NCI-H1048 (cell line): ENCODE results near the gene HOXA10.

Experiments used
- DNase-seq: peaks from one replicate; lab custom pipeline; 2025; lab: John Stamatoyannopoulos, UW

The HOXA10 gene

DNA sequence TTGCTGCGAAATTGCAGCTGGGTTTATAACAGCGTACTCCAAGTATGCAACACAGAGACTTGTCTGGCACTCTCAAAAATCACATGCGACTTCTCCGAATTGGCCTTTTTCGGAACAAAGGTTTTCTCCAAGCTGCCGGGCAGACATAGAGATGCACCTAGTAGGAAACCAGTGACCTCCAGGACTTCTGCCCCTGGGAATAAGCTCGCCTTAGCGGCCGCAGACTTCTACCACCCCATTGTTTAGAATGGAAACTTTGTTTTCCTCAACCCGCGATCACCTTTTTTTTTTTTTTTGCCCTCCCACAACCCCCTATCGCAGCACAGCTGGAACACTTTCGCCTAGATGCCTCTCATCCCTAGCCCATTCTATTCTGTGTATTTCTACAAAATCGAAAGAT is 4.9 kb upstream of the HOXA10 start:
- no peak for DNase-seq

DNA sequence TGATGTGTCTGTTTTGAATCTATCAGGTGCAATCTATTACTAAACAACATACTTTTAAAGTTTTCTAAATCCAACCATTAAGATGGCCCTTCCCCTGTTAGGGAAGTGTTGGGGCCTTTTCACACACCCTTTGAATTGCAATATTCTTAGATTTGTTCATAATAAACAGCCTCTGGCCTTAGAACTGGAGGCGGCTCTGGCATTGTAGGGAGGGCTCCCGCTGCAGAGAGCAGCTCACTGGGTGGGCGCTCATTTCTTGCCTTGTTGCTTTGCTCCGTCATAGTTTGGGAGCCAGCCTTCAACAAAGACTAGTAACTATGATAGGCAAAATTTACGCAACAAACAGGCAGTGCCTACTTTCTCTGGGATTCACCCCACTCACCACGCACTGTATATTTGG is 4.2 kb upstream of the HOXA10 start:
- DNase-seq: no peak

DNA sequence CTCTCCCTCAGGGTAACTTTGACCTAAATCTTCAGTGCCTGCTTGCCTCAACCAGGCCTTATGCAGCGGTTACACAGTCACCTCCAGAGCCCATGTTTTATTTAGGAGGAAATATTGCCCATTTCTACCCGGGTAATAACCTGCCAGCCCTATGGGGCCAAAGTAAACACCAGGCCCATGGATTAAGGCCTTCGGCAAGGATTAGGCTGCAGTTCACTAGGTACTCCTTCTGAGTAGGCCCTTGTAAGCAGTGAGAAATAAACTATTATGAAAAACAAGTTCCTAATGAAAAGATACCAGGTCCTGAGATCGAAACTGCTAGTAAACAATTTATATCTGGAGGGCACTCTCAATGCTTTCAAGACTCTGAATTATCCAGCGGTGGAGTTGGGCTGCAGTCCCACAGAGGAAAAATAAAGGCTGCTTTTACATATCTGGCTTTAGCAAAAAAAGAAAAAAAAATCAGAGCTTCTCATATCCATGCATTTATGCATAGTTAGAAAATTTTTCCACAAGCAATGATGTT is 3.7 kb upstream of the HOXA10 start:
- DNase-seq: no peak

DNA sequence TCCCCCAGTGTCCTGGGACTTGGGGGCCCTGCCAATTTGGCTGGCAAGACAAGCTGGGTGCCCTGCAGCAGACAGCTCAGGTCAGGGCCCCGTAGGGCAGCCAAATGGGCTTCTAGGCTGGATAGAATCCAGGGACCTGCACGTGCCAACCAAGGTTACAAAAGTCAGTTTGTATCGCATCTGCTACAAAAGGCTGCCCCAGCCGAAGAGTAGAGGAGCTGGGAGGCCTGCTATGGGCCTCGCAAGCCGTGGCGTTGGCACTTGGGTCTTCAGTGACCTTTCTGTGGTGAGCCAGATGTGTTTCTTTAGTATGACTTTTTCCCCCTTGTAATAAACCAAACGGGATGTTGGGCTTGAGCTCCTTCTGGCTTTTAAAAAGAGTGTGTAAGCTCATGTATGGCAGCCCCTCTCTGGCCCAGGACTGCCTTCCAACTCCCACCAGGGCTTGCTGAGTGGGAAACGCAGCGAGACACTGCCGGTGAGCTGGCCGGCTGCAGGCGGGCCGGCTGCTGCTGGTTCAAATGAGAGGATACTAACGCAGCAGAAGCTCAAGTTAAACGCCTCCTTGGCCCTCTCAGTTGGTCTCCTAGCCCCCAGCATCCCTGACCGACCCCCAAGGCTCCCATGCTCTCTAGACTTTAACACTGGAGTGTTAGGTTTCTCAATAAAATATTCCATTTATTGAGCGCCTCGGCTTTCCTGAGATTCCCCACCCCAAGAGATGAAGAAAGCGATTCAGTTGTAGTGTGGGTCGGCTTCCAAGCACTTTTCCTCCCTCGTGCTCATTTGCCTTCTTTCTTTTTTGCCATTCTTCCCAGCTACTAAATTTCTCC is 3.1 kb upstream of the HOXA10 start:
- no peak for DNase-seq

DNA sequence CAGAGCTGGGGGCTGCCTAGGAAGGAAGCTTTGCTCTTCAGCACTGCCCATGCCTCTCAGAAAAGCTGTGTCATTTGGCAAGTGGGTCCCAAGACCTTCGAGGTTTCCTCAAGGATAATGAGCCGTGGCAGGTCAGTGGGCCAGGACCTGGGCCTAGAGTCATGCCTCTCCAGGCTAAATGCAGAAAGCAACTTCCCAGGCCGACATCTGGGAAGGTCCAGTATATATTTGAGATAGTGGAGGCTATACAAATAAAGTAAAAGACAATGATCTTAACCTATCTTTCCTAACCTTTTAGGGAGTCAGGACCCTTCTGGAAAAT is 2.4 kb upstream of the HOXA10 start:
- DNase-seq: no peak

DNA sequence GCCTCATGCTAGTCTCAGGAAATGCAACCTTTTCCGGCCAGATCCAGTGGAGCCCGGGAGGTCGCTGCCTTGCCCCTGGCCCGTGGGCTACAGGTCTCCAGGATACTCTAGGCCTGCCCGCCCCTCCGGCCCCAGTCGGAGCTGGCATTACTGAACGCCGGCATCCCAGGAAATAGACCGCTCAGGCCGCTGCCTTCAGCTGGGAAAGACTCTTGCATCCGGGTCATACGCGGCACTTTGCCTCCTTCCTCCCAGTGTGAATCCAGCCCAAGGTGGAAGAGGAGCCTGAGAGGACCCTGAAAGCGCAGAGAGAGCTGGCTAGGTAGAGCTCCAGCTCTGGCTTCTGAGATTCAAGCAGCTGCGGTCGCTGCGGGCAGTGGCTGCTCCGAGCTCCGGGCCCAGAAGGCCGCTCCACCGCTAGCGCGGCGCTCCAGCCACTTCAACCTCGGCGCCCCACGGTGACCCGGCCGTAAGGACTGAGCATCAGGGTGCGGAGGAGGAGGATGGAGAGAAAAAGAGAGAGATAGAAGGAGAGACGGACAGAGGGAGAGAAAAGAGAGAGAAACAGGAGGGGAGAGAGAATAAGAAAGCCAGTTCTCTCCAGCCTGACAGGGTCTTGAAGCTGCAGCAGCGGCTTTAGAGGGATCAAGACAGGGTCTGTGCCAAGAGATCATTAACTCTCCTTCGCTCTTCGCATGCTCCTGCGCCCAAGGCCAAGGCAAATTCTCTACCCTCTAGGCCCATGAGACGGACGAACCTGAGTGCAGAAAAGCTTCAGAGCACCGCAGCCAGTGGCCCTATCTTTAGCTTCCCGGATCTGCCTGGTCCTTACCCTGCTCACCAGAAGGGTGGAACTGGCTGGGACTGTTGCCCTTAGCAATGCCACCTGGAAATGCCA is 1.8 kb upstream of the HOXA10 start:
- DNase-seq: no peak

DNA sequence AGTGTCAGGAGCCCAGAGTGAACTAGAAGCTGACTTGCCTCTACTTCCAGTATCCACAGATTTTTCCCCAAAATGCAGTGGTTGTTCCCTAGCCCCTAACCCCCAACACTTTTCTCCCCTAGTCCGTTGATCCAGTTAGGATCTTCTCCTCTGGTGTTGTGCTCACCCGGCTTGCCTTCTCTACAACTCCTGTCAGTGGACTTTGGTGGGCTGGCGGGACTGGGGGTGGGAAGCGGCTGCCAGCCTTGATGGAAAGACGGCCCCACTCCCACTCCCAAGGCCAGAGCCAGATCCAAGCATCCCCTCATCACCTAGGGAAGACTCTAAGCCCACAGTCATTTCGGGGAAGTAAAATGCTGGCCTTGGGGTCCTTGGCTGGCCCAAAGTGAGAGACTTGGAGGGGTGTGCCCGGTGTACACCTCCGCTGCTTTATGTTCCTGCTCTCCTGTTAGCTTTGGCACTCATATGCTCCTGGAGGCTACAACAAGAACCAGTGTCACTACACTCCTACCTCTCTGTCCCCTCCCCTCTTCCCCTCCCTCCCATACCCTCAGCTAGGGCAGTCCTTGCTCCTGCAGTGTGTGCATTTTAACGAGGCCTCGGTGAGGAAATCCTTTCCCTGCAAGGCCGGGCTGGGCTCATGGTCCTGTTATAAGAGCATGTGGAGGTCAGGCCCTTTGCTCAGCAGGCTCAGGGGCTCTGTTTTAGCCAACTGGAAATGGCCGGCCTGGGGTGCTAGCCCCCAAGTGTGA is 930 bp upstream of the HOXA10 start:
- DNase-seq: no peak

DNA sequence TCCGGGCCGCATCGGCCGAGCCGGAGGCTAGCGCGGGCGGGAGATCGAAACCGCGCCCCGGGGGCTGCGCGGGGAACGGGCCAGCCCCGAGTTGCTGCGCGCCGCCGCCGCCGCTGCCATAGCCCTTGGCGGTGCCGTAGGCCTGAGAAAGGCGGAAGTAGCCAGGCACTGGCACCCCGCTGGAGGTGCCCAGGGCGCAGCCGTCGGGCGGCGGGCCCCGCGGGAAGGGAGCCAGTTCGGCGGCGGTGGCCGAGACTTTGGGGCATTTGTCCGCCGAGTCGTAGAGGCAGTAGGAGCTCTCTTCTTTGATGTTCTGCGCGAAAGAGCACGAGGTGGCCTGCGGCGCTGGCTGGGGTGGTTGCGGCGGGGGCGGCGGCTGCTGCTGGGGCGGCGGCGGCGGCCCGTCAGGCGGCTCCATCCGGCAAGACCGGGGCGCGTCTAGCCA is 587 bp downstream of the HOXA10 start:
- no peak for DNase-seq

DNA sequence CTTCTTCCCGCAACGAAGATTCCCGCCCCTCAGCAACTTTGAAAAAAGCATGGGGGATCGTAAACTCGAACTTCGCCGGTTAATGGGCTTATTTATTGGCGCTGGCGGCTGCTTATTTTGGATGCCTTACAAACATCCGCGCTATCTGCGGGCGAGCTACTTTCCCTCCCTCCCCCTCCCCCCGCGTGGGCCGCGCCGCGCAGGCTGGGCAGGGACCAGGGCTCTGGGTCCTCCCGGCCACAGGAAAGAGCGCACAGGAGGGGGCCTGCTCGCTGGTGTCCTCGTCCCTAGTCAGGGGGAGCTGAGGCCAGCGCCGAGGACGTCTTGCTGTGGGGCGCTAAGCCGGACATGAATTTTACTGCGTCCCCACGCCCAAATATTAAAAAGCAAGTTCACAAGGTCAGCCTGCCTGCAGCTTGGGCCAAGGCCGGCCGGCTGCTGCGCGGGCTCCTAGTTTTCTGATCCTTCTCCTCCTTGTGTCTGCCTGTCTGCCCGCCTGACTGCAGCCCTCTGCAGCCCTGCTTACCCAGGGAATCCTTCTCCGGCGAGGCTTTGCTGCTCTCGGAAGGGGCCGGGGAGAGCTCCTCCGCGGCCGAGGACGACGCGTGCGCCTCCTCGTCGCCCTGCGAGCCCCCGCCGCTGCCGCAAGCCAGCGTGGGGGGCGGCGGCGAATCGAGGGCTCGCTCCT is 1.2 kb downstream of the HOXA10 start:
- DNase-seq: no peak

DNA sequence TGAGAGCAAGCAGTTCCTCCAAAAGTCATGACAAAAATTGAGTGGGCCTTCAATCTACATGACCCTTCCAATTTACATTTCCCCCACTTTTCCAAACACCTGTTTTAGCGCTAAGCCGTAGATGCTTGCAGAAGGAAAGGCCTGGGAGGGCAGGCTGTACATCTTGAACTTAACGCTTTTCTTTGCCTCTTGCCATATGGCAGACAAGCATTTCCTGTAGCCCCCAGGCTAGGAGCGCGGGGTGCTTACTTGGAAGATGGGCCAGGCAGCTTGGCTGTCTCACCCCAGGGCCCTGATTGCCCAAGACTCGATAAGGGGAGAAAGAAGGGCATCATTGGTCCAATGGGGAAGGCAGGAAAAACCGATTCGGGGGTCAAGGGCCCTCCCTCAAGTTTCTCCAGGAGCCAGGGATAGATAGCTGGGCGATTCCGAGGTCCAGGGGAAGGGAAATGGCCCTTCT is 1.8 kb downstream of the HOXA10 start:
- no peak for DNase-seq

DNA sequence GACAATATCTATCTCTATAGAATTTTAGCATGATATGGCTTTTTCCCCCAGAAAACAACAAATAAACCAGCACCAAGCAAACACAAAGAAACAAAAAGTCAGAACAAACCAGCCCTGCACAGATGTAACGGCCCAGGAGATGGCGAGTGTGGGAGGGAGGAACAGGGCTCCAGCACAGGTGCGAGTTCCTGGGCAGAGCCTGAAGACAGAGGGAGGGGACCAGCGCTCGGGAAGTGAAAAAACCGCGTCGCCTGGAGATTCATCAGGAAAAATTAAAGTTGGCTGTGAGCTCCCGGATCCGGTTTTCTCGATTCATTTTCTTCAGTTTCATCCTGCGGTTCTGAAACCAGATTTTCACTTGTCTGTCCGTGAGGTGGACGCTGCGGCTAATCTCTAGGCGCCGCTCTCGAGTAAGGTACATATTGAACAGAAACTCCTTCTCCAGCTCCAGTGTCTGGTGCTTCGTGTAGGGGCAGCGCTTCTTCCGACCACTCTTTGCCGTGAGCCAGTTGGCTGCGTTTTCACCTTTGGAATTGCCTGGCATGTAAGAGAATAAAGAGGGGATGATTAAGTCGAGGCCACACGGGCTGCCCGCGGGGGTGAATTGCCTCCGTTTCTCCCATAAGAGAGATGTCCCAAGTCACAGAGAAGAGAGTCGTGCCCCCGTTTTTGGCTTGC is 2.3 kb downstream of the HOXA10 start:
- no peak for DNase-seq

DNA sequence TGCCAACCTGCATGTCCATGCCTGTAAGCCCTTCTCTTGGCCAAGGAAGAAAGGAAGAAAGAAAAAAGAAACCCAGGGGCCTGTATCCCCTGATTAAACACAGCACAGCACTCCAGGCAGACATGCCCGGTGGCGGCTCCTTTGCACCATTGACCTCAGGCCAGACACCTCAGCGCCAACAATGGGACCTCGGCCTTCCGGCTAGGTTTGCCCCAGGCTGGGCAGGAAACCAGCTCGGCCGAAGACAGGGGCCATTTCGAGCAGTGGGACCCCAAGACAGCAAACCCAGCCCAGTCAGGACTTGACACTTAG is 2.8 kb downstream of the HOXA10 start:
- DNase-seq: no peak

DNA sequence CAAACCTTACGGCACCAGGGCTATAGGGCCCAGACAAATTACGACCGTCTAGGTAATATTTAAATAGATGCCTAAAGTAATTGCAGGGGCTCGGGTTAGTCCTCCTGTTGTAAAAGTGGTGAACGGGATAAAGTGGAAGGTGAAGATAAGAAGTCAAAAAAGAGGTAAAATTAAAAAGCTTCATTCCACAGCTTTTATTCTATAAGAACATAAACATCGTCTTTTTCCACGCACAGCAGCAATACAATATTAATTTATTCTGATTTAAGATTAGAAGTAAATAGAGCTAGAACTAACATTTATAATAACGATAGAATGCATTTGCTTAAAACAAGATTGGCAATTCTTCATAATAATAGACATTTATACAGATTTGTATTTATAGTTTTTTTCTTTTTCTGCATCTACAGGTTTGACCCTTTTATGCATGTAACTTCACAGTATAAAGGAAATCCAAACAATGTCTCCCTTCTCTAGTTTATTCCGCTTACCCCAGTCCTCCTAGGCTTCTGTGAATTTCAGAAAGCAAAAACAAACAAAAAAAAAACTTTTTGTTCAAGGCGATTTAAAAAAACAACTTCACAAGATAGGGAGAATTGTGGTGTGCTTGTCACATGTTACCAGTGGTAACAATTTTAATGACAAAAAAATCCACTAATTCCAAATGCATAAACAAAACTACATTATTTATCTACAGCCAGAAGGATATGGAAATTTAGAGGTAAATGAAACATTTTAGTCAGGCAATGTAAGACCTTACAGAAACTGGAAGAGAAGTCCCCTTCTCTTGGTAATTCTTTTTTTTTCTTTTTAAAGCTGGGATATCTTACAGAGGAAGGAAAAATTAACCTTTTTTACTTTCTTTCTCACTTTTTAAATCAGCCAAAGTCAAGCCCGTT is 3.4 kb downstream of the HOXA10 start:
- DNase-seq: no peak

DNA sequence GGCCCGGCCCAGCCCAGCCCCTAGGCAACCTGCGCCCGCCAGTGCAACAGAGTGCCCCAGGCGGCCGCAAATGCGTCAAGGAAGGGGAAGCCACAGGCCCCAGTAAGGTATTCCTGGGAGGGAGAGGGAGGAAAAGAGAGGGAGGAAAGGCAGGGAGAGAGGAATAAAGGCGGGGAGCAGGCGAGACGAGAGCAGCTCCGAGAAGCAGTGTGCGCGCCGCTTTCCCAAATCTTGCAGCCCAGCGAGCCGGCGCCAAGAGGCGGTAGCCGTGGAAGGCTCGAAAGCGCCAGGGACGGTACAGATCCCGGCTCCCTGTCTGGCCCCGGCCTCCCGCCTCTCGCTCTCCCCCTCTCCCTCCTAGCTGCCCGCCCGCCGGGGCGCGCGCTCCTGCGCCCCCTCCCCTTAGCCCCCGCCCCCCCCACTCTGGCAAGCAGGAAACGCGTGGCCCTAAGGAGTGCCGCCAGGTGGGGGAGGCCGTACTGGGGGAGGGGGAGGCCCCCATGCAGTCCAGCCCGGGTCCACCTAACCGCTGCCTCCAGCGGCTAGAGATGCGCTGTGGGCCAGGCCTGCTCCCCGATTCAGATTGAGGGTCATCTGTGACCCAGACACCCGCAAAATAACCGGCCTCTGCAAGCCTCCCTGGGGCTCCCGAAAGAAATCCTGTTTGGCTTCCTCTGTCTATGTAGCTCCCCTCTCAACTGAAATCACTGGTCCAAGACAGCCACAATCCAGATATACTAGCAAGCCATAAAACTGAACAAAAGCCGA is 4.3 kb downstream of the HOXA10 start:
- no peak for DNase-seq

DNA sequence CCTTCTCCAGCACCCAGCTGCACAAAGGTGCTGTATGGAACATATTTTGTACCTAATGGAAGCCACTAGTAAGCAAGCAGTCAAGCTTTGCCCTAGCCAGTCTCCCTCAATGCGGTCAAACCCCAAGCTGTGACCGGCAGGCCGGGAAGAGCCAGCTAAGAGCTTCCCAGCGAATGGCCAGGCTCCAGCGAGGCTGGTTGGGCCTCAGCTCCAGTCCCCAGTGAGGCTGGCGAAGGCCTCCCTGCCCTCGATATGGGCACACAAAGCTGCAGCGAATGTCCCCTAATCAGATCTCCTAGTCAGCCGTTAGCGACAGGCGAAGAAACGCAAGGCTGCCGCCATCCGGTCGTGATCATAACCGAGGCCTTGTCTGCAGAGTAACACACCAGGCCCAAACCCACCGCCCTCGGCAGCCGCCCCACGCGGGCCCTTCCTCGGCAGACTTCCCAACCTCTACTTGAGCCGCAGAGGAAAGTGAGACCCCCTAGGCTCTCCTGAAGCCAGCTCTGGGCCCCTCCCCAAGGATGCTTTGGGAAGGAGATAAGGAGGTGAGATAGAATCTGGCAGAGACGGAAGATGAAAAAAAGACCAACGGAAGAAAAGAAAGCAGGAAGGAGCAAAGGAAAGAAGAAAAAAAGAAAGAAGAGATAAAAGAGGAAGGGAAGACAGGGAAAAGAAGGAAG is 5.7 kb downstream of the HOXA10 start:
- no peak for DNase-seq

DNA sequence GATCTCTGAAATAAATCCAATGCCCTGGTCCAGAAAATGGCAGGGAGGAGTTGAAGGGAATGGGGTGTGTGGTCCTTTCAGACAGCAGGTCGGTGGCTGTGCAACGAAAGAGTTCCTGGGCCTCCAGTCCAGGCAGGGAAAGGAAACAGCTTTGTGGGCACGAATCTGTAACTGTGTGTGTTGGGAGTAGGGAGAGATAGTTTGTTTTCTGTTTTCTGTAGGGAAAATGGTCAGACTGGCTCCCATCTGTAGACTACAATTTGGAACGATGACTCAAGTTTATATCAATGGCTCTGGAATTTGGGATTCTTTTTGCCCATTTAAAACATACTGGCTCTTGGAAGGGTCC is 6.2 kb downstream of the HOXA10 start:
- DNase-seq: no peak

DNA sequence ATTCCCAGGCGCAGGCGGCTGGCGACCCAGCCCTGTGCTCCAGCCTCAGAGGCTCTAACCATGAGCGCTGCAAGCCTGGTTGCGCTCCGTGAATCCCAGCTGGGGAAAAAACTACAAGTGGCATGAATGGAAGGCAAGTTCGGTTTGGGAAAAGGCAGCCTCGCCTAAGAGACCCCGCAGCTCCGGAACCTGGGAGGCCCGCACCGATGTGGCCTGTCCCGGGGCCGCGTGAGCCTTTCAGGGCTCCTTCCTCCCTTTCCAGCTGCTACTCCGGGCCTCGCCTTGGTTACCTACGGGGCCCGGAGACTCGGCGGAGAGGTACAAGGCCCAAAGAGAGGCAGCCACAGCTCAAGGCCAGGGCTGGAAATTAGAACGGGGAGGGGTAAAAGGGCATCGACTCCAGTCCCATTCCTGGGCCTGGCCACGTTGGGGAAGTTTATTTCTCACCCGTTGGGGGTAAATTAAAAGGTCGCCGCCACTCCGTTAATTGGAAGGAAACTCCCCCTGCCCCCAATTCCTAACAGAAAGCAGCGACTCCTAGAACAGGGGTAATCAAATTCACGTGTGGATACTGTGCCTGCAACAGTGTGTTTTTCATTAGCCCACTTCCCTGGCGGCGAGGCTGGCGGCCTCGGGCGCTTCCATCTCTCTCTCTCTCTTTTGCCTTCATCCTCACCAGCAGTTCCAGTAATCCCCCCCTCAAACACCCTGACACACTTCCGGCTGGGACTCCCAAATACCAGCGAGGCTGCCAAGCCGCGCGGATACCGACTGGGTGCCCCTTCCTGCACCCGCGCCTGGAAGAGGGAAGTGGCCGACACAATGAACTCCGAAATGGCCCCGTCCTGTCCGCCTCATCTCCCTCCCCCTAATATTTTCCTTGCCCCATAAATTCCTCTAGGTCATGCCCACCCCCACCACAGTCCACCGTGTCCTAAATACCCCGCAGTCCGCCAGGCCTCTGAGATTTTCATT is 7.3 kb downstream of the HOXA10 start:
- no peak for DNase-seq
